ENCODE results near the gene MIB1.
"Not testable (repeated sequence)": the region's sequence is repeated elsewhere in the genome, so short reads cannot be mapped to it uniquely, and the experiment has no call there.

MIB1 gene

GRCh38 chr18:21733011-21733410 is 7.6 kb upstream of the MIB1 start:
- H3K4me1 ChIP-seq = no peaks in the 10 kb centered on the region

GRCh38 chr18:21735452-21736015 is 5.1 kb upstream of the MIB1 start:
- Histone ChIP-seq H3K36me3 (replicated peaks) (no peaks in the 10 kb centered on the region), H3K27me3 (ENCODE audit: low read depth) (no peaks in the 10 kb centered on the region), H3K9me3 (peaks cover 3% of the 10 kb centered on the region; the same call in 1 of the 2 replicates), H3K4me1 (peaks cover 6% of the 10 kb centered on the region), H3K4me3 (no peak overlapping the region)
- no peak for DNase-seq (ENCODE audit: low spot score in 2 of 2)
- in situ Hi-C loops (cut with MboI; ENCODE audit: low sequenced_read_pairs) = loop anchor here (25.0 kb wide), 1 partner anchor 473 kb away; no protein-coding TSS in a partner anchor

More at GRCh38 chr18:21733011-21733410, 7.6 kb upstream of the MIB1 start:
- DNase-seq (ENCODE audit: low spot score in 2 of 2) = no peak
- Histone ChIP-seq H3K36me3 (replicated peaks) (no peaks in the 10 kb centered on the region), H3K9me3 (peaks cover 3% of the 10 kb centered on the region; the same call in 1 of the 2 replicates), H3K27me3 (ENCODE audit: low read depth) (no peaks in the 10 kb centered on the region), H3K4me3 (no peak overlapping the region)
- in situ Hi-C loops (cut with MboI; ENCODE audit: low sequenced_read_pairs) = loop anchor here (25.0 kb wide), 1 partner anchor 471 kb away; no protein-coding TSS in a partner anchor

- H3K4me3 ChIP-seq; H3K36me3 ChIP-seq (replicated peaks); H3K4me1 ChIP-seq; H3K9me3 ChIP-seq; H3K27me3 ChIP-seq (ENCODE audit: low read depth); DNase-seq (ENCODE audit: low spot score in 2 of 2): not testable (repeated sequence)
- in situ Hi-C loops (cut with MboI; ENCODE audit: low sequenced_read_pairs) = loop anchor here (25.0 kb wide), 1 partner anchor 475 kb away; no protein-coding TSS in a partner anchor
Observed at GRCh38 chr18:21736926-21737325, 3.7 kb upstream of the MIB1 start.

GRCh38 chr18:21739604-21740537 is 721 bp upstream of the MIB1 start:
- Histone ChIP-seq H3K4me3 (peak overlapping the region; percentile 80), H3K27me3 (ENCODE audit: low read depth) (no peaks in the 10 kb centered on the region), H3K4me1 (peaks cover 18% of the 10 kb centered on the region), H3K36me3 (replicated peaks) (no peaks in the 10 kb centered on the region), H3K9me3 (peaks cover 3% of the 10 kb centered on the region; the same call in 1 of the 2 replicates)
- in situ Hi-C loops (cut with MboI; ENCODE audit: low sequenced_read_pairs) = loop anchor here (25.0 kb wide), 1 partner anchor 478 kb away; no protein-coding TSS in a partner anchor
- no peak for DNase-seq (ENCODE audit: low spot score in 2 of 2)

- in situ Hi-C loops (cut with MboI; ENCODE audit: low sequenced_read_pairs) = loop anchor here (25.0 kb wide), 1 partner anchor 479 kb away; no protein-coding TSS in a partner anchor
- peaks cover 3% of the 10 kb centered on the region; the same call in 1 of the 2 replicates for H3K9me3 ChIP-seq
- no peaks in the 10 kb centered on the region for H3K36me3 ChIP-seq (replicated peaks)
- H3K4me1 ChIP-seq = peaks cover 24% of the 10 kb centered on the region
- H3K4me3 ChIP-seq = peak overlapping the region; percentile 80
- H3K27me3 ChIP-seq (ENCODE audit: low read depth) = no peaks in the 10 kb centered on the region
- no peak for DNase-seq (ENCODE audit: low spot score in 2 of 2)
Observed at GRCh38 chr18:21741312-21741561, 645 bp downstream of the MIB1 start.

GRCh38 chr18:21741562-21742314 is 1.1 kb downstream of the MIB1 start:
- in situ Hi-C loops (cut with MboI; ENCODE audit: low sequenced_read_pairs) = loop anchor here (25.0 kb wide), 1 partner anchor 479 kb away; no protein-coding TSS in a partner anchor
- Histone ChIP-seq H3K27me3 (ENCODE audit: low read depth) (no peaks in the 10 kb centered on the region), H3K4me1 (peaks cover 29% of the 10 kb centered on the region), H3K9me3 (peaks cover 3% of the 10 kb centered on the region; the same call in 1 of the 2 replicates), H3K36me3 (replicated peaks) (no peaks in the 10 kb centered on the region), H3K4me3 (peak overlapping the region; percentile 80)
- peak; percentile 40 to 50 for DNase-seq (ENCODE audit: low spot score in 2 of 2)

GRCh38 chr18:21742315-21742687 is 1.7 kb downstream of the MIB1 start:
- Histone ChIP-seq H3K36me3 (replicated peaks) (no peaks in the 10 kb centered on the region), H3K27me3 (ENCODE audit: low read depth) (no peaks in the 10 kb centered on the region), H3K9me3 (peaks cover 3% of the 10 kb centered on the region; the same call in 1 of the 2 replicates), H3K4me1 (peaks cover 35% of the 10 kb centered on the region), H3K4me3 (peak overlapping the region; percentile 80)
- DNase-seq (ENCODE audit: low spot score in 2 of 2) = no peak
- in situ Hi-C loops (cut with MboI; ENCODE audit: low sequenced_read_pairs) = loop anchor here (25.0 kb wide), 1 partner anchor 480 kb away; no protein-coding TSS in a partner anchor

GRCh38 chr18:21743166-21743832 is 2.7 kb downstream of the MIB1 start:
- peak in 1 of 2 experiments; percentile 79 for DNase-seq (ENCODE audit: low spot score in 2 of 2)
- in situ Hi-C loops (cut with MboI; ENCODE audit: low sequenced_read_pairs) = loop anchor here (25.0 kb wide), 1 partner anchor 481 kb away; no protein-coding TSS in a partner anchor
- Histone ChIP-seq H3K27me3 (ENCODE audit: low read depth) (no peaks in the 10 kb centered on the region), H3K4me1 (peaks cover 42% of the 10 kb centered on the region), H3K9me3 (no peaks in the 10 kb centered on the region), H3K4me3 (peak overlapping the region; percentile 80), H3K36me3 (replicated peaks) (no peaks in the 10 kb centered on the region)

GRCh38 chr18:21745231-21745630 is 4.6 kb downstream of the MIB1 start:
- in situ Hi-C loops (cut with MboI; ENCODE audit: low sequenced_read_pairs) = loop anchor here (25.0 kb wide), 1 partner anchor 483 kb away; no protein-coding TSS in a partner anchor
- no peak for DNase-seq (ENCODE audit: low spot score in 2 of 2)
- Histone ChIP-seq H3K4me1 (peaks cover 37% of the 10 kb centered on the region), H3K36me3 (replicated peaks) (no peaks in the 10 kb centered on the region), H3K27me3 (ENCODE audit: low read depth) (no peaks in the 10 kb centered on the region), H3K9me3 (no peaks in the 10 kb centered on the region), H3K4me3 (no peak overlapping the region)

- H3K36me3 ChIP-seq (replicated peaks) = no peaks in the 10 kb centered on the region
- no peaks in the 10 kb centered on the region for H3K9me3 ChIP-seq
- H3K27me3 ChIP-seq (ENCODE audit: low read depth) = no peaks in the 10 kb centered on the region
- DNase-seq (ENCODE audit: low spot score in 2 of 2) = no peak
- H3K4me1 ChIP-seq = peaks cover 36% of the 10 kb centered on the region
- in situ Hi-C loops (cut with MboI; ENCODE audit: low sequenced_read_pairs) = loop anchor here (25.0 kb wide), 1 partner anchor 485 kb away; no protein-coding TSS in a partner anchor
- H3K4me3 ChIP-seq = no peak overlapping the region
Observed at GRCh38 chr18:21747268-21747667, 6.7 kb downstream of the MIB1 start.

GRCh38 chr18:21747764-21748693 is 7.4 kb downstream of the MIB1 start:
- DNase-seq (ENCODE audit: low spot score in 2 of 2) = no peak
- H3K4me1 ChIP-seq = peaks cover 36% of the 10 kb centered on the region
- no peaks in the 10 kb centered on the region for H3K36me3 ChIP-seq (replicated peaks)
- H3K9me3 ChIP-seq = no peaks in the 10 kb centered on the region
- H3K4me3 ChIP-seq = no peak overlapping the region
- in situ Hi-C loops (cut with MboI; ENCODE audit: low sequenced_read_pairs) = loop anchor here (25.0 kb wide), 1 partner anchor 486 kb away; no protein-coding TSS in a partner anchor
- no peaks in the 10 kb centered on the region for H3K27me3 ChIP-seq (ENCODE audit: low read depth)

GRCh38 chr18:21757833-21758232 is 17.2 kb downstream of the MIB1 start:
- H3K4me1 ChIP-seq = peaks cover 38% of the 10 kb centered on the region
- no peaks in the 10 kb centered on the region for H3K9me3 ChIP-seq
- no peak overlapping the region for H3K4me3 ChIP-seq
- in situ Hi-C loops (cut with MboI; ENCODE audit: low sequenced_read_pairs) = no loop called here
- H3K27me3 ChIP-seq (ENCODE audit: low read depth) = no peaks in the 10 kb centered on the region
- DNase-seq (ENCODE audit: low spot score in 2 of 2) = no peak
- no peaks in the 10 kb centered on the region for H3K36me3 ChIP-seq (replicated peaks)
